Measurements from ENCODE around the gene DPYSL3. TPM values are rescaled to one million over a fixed set of nuclear protein-coding genes. Genes with fewer than 3 reads are reported as not detected.

DPYSL3 gene
- total and polyA plus RNA-seq, 4 donors, result 0.35 to 3.6 (median 1.7) TPM

DNA sequence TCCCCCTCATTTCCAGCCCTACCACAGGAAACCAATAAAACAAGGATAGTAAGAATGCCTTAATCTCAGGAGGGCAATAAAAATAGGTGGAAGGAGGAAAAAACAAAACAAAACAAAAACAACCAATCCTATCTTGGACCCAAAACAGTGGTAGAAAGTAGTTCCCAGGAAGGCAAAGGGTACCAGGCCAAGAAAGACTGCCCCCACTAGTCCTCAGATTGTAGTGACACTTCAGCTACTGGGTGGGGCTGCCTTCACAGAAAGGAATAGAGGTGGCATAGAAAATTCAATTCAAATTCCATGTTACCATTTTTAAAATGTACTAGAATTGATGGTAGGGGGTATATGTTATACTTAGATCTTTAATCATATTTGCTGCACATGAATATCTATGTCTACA is 59.3 kb downstream of the DPYSL3 start (continued):
- TF ChIP-seq FOXA2 (IDR thresholded peaks at IDR 0.05) (no peak), CTCF (IDR thresholded peaks at IDR 0.05; ENCODE audit: low read depth, low read length, missing input control) (no peak), RAD21 (IDR thresholded peaks at IDR 0.05) (no peak), GABPA (IDR thresholded peaks at IDR 0.05 in 1 of 2, conservative IDR thresholded peaks at IDR 0.05 in 1 of 2) (no peak), NR2F2 (IDR thresholded peaks at IDR 0.05) (no peak)

GRCh38 chr5:147448766-147449165 is 61.1 kb downstream of the DPYSL3 start:
- DNase-seq (ENCODE audit: low spot score), result no peak
- H3K9ac ChIP-seq (ENCODE audit: low read depth in 1 of 2, low read length in 2 of 2), result no peak overlapping the region
- no peaks in the 10 kb centered on the region for H3K36me3 ChIP-seq (ENCODE audit: control insufficient read depth in 4 of 4, insufficient read depth in 3 of 4, low read depth in 1 of 4, low read length in 3 of 4)
- H3K4me3 ChIP-seq (ENCODE audit: low read depth in 1 of 3, low read length in 3 of 3), result no peak overlapping the region
- peaks cover 0 to 3% (median 0%) of the 10 kb centered on the region in 4 donors for H3K27me3 ChIP-seq (ENCODE audit: control insufficient read depth in 4 of 4, insufficient read depth in 4 of 4, low read length in 3 of 4)
- no peaks in the 10 kb centered on the region for H3K9me3 ChIP-seq (ENCODE audit: control insufficient read depth in 4 of 4, low read length in 3 of 4)
- TF ChIP-seq RXRA (IDR thresholded peaks at IDR 0.05) (no peak), EGR1 (IDR thresholded peaks at IDR 0.05; ENCODE audit: low read depth in 2 of 2) (no peak), GABPA (IDR thresholded peaks at IDR 0.05 in 1 of 2, conservative IDR thresholded peaks at IDR 0.05 in 1 of 2) (no peak), JUND (IDR thresholded peaks at IDR 0.05) (no peak), YY1 (IDR thresholded peaks at IDR 0.05) (no peak), HNF4A (conservative IDR thresholded peaks at IDR 0.05) (no peak), ATF3 (IDR thresholded peaks at IDR 0.05) (no peak)
- 81% methylated on average over 1 of the region's 1 CpG for WGBS
- H3K4me1 ChIP-seq (ENCODE audit: control insufficient read depth in 4 of 4, insufficient read depth in 4 of 4, low read length in 3 of 4), result peaks cover 0 to 10% (median 6%) of the 10 kb centered on the region in 4 donors
- H3K27ac ChIP-seq (ENCODE audit: low read depth in 1 of 2, low read length in 2 of 2), result no peak overlapping the region

- TF ChIP-seq, protein P1, sequence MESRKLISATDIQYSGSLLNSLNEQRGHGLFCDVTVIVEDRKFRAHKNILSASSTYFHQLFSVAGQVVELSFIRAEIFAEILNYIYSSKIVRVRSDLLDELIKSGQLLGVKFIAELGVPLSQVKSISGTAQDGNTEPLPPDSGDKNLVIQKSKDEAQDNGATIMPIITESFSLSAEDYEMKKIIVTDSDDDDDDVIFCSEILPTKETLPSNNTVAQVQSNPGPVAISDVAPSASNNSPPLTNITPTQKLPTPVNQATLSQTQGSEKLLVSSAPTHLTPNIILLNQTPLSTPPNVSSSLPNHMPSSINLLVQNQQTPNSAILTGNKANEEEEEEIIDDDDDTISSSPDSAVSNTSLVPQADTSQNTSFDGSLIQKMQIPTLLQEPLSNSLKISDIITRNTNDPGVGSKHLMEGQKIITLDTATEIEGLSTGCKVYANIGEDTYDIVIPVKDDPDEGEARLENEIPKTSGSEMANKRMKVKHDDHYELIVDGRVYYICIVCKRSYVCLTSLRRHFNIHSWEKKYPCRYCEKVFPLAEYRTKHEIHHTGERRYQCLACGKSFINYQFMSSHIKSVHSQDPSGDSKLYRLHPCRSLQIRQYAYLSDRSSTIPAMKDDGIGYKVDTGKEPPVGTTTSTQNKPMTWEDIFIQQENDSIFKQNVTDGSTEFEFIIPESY (IDR thresholded peaks at IDR 0.05), result no peak
- no peak for TF ChIP-seq FOXA1 (IDR thresholded peaks at IDR 0.05)
- TF ChIP-seq HNF4A (conservative IDR thresholded peaks at IDR 0.05), result no peak
- TF ChIP-seq RAD21 (IDR thresholded peaks at IDR 0.05), result no peak
- TF ChIP-seq YY1 (IDR thresholded peaks at IDR 0.05), result no peak
- TF ChIP-seq NR2F2 (IDR thresholded peaks at IDR 0.05), result no peak
- no peak for TF ChIP-seq JUND (IDR thresholded peaks at IDR 0.05)
- no peak for TF ChIP-seq CTCF (IDR thresholded peaks at IDR 0.05; ENCODE audit: low read depth, low read length, missing input control)
- no peak for TF ChIP-seq TAF1 (conservative IDR thresholded peaks at IDR 0.05)
- TF ChIP-seq ATF3 (IDR thresholded peaks at IDR 0.05), result no peak
- no peak for TF ChIP-seq GABPA (IDR thresholded peaks at IDR 0.05 in 1 of 2, conservative IDR thresholded peaks at IDR 0.05 in 1 of 2)
- TF ChIP-seq SP1 (IDR thresholded peaks at IDR 0.05), result no peak
- no peak for TF ChIP-seq EGR1 (IDR thresholded peaks at IDR 0.05; ENCODE audit: low read depth in 2 of 2)
- no peak for TF ChIP-seq REST (IDR thresholded peaks at IDR 0.05)
- no peak for TF ChIP-seq MAX (IDR thresholded peaks at IDR 0.05)
- no peak for TF ChIP-seq HNF4G (IDR thresholded peaks at IDR 0.05)
- TF ChIP-seq RXRA (IDR thresholded peaks at IDR 0.05), result no peak
- TF ChIP-seq FOXA2 (IDR thresholded peaks at IDR 0.05), result no peak
- no peak overlapping the region for H3K4me3 ChIP-seq (ENCODE audit: low read depth in 1 of 3, low read length in 3 of 3)
- WGBS, result 80% methylated on average over 2 of the region's 2 CpGs
- no peak for DNase-seq (ENCODE audit: low spot score)
- no peaks in the 10 kb centered on the region for H3K36me3 ChIP-seq (ENCODE audit: control insufficient read depth in 4 of 4, insufficient read depth in 3 of 4, low read depth in 1 of 4, low read length in 3 of 4)
- no peak overlapping the region for H3K9ac ChIP-seq (ENCODE audit: low read depth in 1 of 2, low read length in 2 of 2)
- H3K9me3 ChIP-seq (ENCODE audit: control insufficient read depth in 4 of 4, low read length in 3 of 4), result no peaks in the 10 kb centered on the region
- H3K27ac ChIP-seq (ENCODE audit: low read depth in 1 of 2, low read length in 2 of 2), result no peak overlapping the region
- H3K4me1 ChIP-seq (ENCODE audit: control insufficient read depth in 4 of 4, insufficient read depth in 4 of 4, low read length in 3 of 4), result no peaks in the 10 kb centered on the region
- H3K27me3 ChIP-seq (ENCODE audit: control insufficient read depth in 4 of 4, insufficient read depth in 4 of 4, low read length in 3 of 4), result peaks cover 0 to 2% (median 0%) of the 10 kb centered on the region in 4 donors
These were observed 63.3 kb downstream of the DPYSL3 start for GRCh38 chr5:147446523-147446922.

Measured in liver (tissue), 9 donors.